Right renal cortex interstitium (tissue), 3 donors: ENCODE results near the gene GTF2H3. TPM values are rescaled to one million over a fixed set of nuclear protein-coding genes. Genes with fewer than 3 reads are reported as not detected.

Experiments
- DNase-seq, 3 donors: peaks; one replicate each; pipeline ENCODE4 v3.0.0-alpha.2; 2013; ENCODE audit warnings: low read depth in 3 of 3, low spot score in 2 of 3
- polyA plus RNA-seq, 3 donors: library from polyadenylated mRNA; unstranded; fragments of 120-200 nt; gene quantifications; one replicate each; pipeline ENCODE4 v1.2.1, GENCODE V29; 2013; ENCODE audit not compliant: insufficient read length in 3 of 3

GTF2H3 gene
- polyA plus RNA-seq, 3 donors, result 35.0 to 37.5 (median 36.4) TPM

GRCh38 chr12:123696646-123697045, 63.0 kb downstream of the GTF2H3 start:
- DNase-seq, result no peak

GRCh38 chr12:123705935-123706334, 72.3 kb downstream of the GTF2H3 start:
- no peak for DNase-seq

GRCh38 chr12:123707466-123707865, 73.8 kb downstream of the GTF2H3 start:
- no peak for DNase-seq

Other genes with a start within 250 kb of the GTF2H3 start
- gene KMT5A, start 249.7 kb upstream of the GTF2H3 start, polyA plus RNA-seq, result 10 to 100 TPM; 47.6 to 48.3 (median 47.9) TPM
- gene RILPL2, start 197.1 kb upstream of the GTF2H3 start, polyA plus RNA-seq, result 1 to 10 TPM; 5.6 to 6.0 (median 5.7) TPM
- gene SNRNP35, start 175.7 kb upstream of the GTF2H3 start, polyA plus RNA-seq, result 10 to 100 TPM; 39.1 to 42.7 (median 40.4) TPM
- gene RILPL1, start 100.1 kb upstream of the GTF2H3 start, polyA plus RNA-seq, result 10 to 100 TPM; 15.5 to 17.9 (median 16.1) TPM
- 100 to 1,000 TPM; 230 to 233 (median 232) TPM for gene TMED2, start 49.3 kb upstream of the GTF2H3 start, polyA plus RNA-seq
- 10 to 100 TPM; 21.7 to 26.6 (median 23.2) TPM for gene DDX55, start 31.7 kb upstream of the GTF2H3 start, polyA plus RNA-seq
- 10 to 100 TPM; 58.6 to 62.2 (median 60.1) TPM for gene EIF2B1, start 143 bp upstream of the GTF2H3 start, polyA plus RNA-seq
- gene TCTN2, start 37.3 kb downstream of the GTF2H3 start, polyA plus RNA-seq, result 10 to 100 TPM; 25.8 to 28.9 (median 28.4) TPM
- 10 to 100 TPM; 14.2 to 19.8 (median 16.9) TPM for gene ATP6V0A2, start 78.5 kb downstream of the GTF2H3 start, polyA plus RNA-seq
- 1 to 10 TPM; 4.1 to 5.2 (median 5.0) TPM for gene DNAH10, start 128.5 kb downstream of the GTF2H3 start, polyA plus RNA-seq